Keratinocyte (primary cell): ENCODE results near the gene CMIP.

Experiments
- CTCF ChIP-seq, 3 experiments: IDR thresholded peaks in 1 of 3; conservative IDR thresholded peaks in 1 of 3; optimal IDR thresholded peaks in 1 of 3; 2 replicates in 2 of 3; 3 replicates in 1 of 3; pipeline versions ENCODE3 to v1.5.1; 2011; ENCODE audit warnings: low read length in 3 of 3, mild to moderate bottlenecking in 3 of 3, moderate library complexity in 2 of 3, control low read depth in 1 of 3, inconsistent platforms in 1 of 3; ENCODE audit not compliant: insufficient read depth in 2 of 3; ENCODE audit errors: extremely low read depth in 1 of 3
- EZH2 ChIP-seq: IDR thresholded peaks from one replicate; pipeline ENCODE4 v1.6.1; 2012; ENCODE audit warnings: inconsistent platforms, mild to moderate bottlenecking, low read length, moderate library complexity

- TF ChIP-seq CTCF (optimal IDR thresholded peaks at IDR 0.05 in 1 of 3, IDR thresholded peaks at IDR 0.05 in 1 of 3, conservative IDR thresholded peaks at IDR 0.05 in 1 of 3; ENCODE audit: extremely low read depth in 1 of 3, insufficient read depth in 2 of 3, low read length in 3 of 3) (no peak), EZH2 (no peak)
Observed at GRCh38 chr16:81442220-81442915, 2.2 kb upstream of the CMIP start.
